GM19452 (cell line): ENCODE results near the gene PSEN1.

Experiments used
- ATAC-seq: cut with Tn5 transposase; IDR thresholded peaks from one replicate; pipeline ENCODE4 v1.9.1; 2021; ENCODE audit not compliant: unreplicated experiment

Gene PSEN1

GRCh38 chr14:73211251-73212040 lies 75.1 kb downstream of the PSEN1 start:
- no peak for ATAC-seq

GRCh38 chr14:73216030-73216429 lies 79.7 kb downstream of the PSEN1 start:
- no peak for ATAC-seq

- ATAC-seq: no peak
Observed at GRCh38 chr14:73217411-73217810, 81.1 kb downstream of the PSEN1 start.

- no peak for ATAC-seq
Observed at GRCh38 chr14:73220061-73220460, 83.8 kb downstream of the PSEN1 start.

GRCh38 chr14:73220634-73221033 lies 84.3 kb downstream of the PSEN1 start:
- ATAC-seq: no peak

- ATAC-seq: no peak
Observed at GRCh38 chr14:73221945-73222344, 85.6 kb downstream of the PSEN1 start.

GRCh38 chr14:73223049-73223448 lies 86.7 kb downstream of the PSEN1 start:
- no peak for ATAC-seq

- no peak for ATAC-seq
Observed at GRCh38 chr14:73225496-73225895, 89.2 kb downstream of the PSEN1 start.

- no peak for ATAC-seq
Observed at GRCh38 chr14:73227812-73228781, 91.8 kb downstream of the PSEN1 start.

- ATAC-seq: no peak
Observed at GRCh38 chr14:73230051-73230450, 93.7 kb downstream of the PSEN1 start.

GRCh38 chr14:73231981-73232851 lies 95.9 kb downstream of the PSEN1 start:
- ATAC-seq: no peak

- ATAC-seq: no peak
Observed at GRCh38 chr14:73232984-73233383, 96.7 kb downstream of the PSEN1 start.

- ATAC-seq: no peak
Observed at GRCh38 chr14:73233564-73233963, 97.3 kb downstream of the PSEN1 start.

- no peak for ATAC-seq
Observed at GRCh38 chr14:73234029-73234428, 97.7 kb downstream of the PSEN1 start.

- no peak for ATAC-seq
Observed at GRCh38 chr14:73234586-73235394, 98.5 kb downstream of the PSEN1 start.

- ATAC-seq: no peak
Observed at GRCh38 chr14:73235531-73236155, 99.3 kb downstream of the PSEN1 start.

GRCh38 chr14:73236157-73236556 lies 99.8 kb downstream of the PSEN1 start:
- no peak for ATAC-seq

- ATAC-seq: no peak
Observed at GRCh38 chr14:73236752-73237218, 100.5 kb downstream of the PSEN1 start.

GRCh38 chr14:73237219-73237785 lies 101.0 kb downstream of the PSEN1 start, which contains the start of gene PAPLN:
PAPLN (plus strand) TSS chr14:73237506; CDS start chr14:73239779, 2,273 bp downstream.
- ATAC-seq: no peak
